Endothelial cell of umbilical vein (primary cell): ENCODE data around the gene POLR3GL.

Source experiments
- CTCF ChIP-seq, 2 donors: IDR thresholded peaks; 1 replicate in 1 of 2; 2 replicates in 1 of 2; pipeline ENCODE4 v1.5.1; 2011; ENCODE audit warnings: low read length in 2 of 2, mild to moderate bottlenecking in 2 of 2, moderate library complexity in 2 of 2, control low read depth in 1 of 2, inconsistent platforms in 1 of 2, low read depth in 1 of 2; ENCODE audit not compliant: insufficient read depth in 1 of 2; ENCODE audit errors: extremely low read depth in 1 of 2
- EZH2 ChIP-seq: IDR thresholded peaks from 2 replicates; pipeline ENCODE4 v1.6.1; 2012; ENCODE audit warnings: borderline replicate concordance, low read depth, mild to moderate bottlenecking, moderate library complexity, low read length, inconsistent platforms; ENCODE audit not compliant: severe bottlenecking
- MYC ChIP-seq: IDR thresholded peaks from one replicate; pipeline ENCODE4 v1.6.1; 2011; ENCODE audit warnings: mild to moderate bottlenecking, low read depth, low read length
- POLR2A ChIP-seq: IDR thresholded peaks from 2 replicates; pipeline ENCODE4 v1.6.1; 2012; ENCODE audit warnings: low read depth, mild to moderate bottlenecking, control low read depth, low read length
- POLR2AphosphoS5 ChIP-seq: IDR thresholded peaks from 2 replicates; pipeline ENCODE4 v1.6.1; 2012; ENCODE audit warnings: low read depth, mild to moderate bottlenecking, control low read depth, low read length, moderate library complexity; ENCODE audit not compliant: insufficient read depth

GRCh38 chr1:145985502-145986439 lies 21.3 kb downstream of the POLR3GL start:
- TF ChIP-seq CTCF (IDR thresholded peaks at IDR 0.05; ENCODE audit: extremely low read depth in 1 of 2, insufficient read depth in 1 of 2, low read depth in 1 of 2, low read length in 2 of 2) (no peak), EZH2 (no peak), POLR2A (no peak), POLR2AphosphoS5 (no peak), MYC (no peak)
